HepG2 (cell line): ENCODE measurements around the gene INO80B. TPM values are rescaled to one million over a fixed set of nuclear protein-coding genes. Genes with fewer than 3 reads are reported as not detected.

Source experiments
- AGO2 ChIP-seq: fragments of 200-400 bp; formaldehyde crosslinking; optimal IDR thresholded peaks from 2 replicates; pipeline ENCODE3; 2017; ENCODE audit warnings: mild to moderate bottlenecking, low read depth, low read length, moderate library complexity
- ARNTL ChIP-seq: sonication (generic); formaldehyde crosslinking; IDR thresholded peaks from 2 replicates; pipeline ENCODE4 v1.4.0; 2020; ENCODE audit warnings: mild to moderate bottlenecking, missing genetic modification reagents
- FLYWCH1 ChIP-seq: sonication (generic); formaldehyde crosslinking; IDR thresholded peaks from 2 replicates; pipeline ENCODE4 v1.8.1; 2023; ENCODE audit warnings: mild to moderate bottlenecking, missing genetic modification reagents
- HMG20B ChIP-seq: conservative IDR thresholded peaks from 2 replicates; pipeline ENCODE4 v1.6.1; 2016; ENCODE audit warnings: missing genetic modification reagents, missing compliant biosample characterization
- KDM5A ChIP-seq: fragments of 200-600 bp; sonication (generic); IDR thresholded peaks from 2 replicates; pipeline ENCODE4 v1.7.0; 2018; ENCODE audit warnings: antibody characterized with exemption, mild to moderate bottlenecking, low read length, borderline replicate concordance
- KLF9 ChIP-seq: IDR thresholded peaks from 2 replicates; pipeline ENCODE4 v1.6.1; 2016; ENCODE audit warnings: low read depth
- MAFG ChIP-seq: sonication (generic); formaldehyde crosslinking; IDR thresholded peaks from 2 replicates; pipeline ENCODE4 v1.5.1; 2020; ENCODE audit warnings: mild to moderate bottlenecking, missing genetic modification reagents
- MEIS1 ChIP-seq: sonication (generic); formaldehyde crosslinking; IDR thresholded peaks from 2 replicates; pipeline ENCODE4 v1.9.0; 2021; ENCODE audit warnings: mild to moderate bottlenecking, missing genetic modification reagents, moderate library complexity, borderline replicate concordance
- NR2F6 ChIP-seq, 2 experiments: IDR thresholded peaks; 2 replicates each; pipeline ENCODE4 v1.6.1; 2016; ENCODE audit warnings: antibody characterized with exemption in 1 of 2, mild to moderate bottlenecking in 1 of 2
- PAWR ChIP-seq: sonication (generic); formaldehyde crosslinking; IDR thresholded peaks from 2 replicates; pipeline ENCODE4 v1.4.0; 2020; ENCODE audit warnings: missing genetic modification reagents, mild to moderate bottlenecking, borderline replicate concordance
- REL ChIP-seq: sonication (generic); formaldehyde crosslinking; conservative IDR thresholded peaks from 2 replicates; pipeline ENCODE4 v1.8.0; 2022; ENCODE audit warnings: mild to moderate bottlenecking, missing genetic modification reagents, moderate library complexity
- RFX5 ChIP-seq: IDR thresholded peaks from 2 replicates; pipeline ENCODE4 v1.6.1; 2011; ENCODE audit warnings: low read depth, low read length, improper control_type of control experiment
- RFXANK ChIP-seq: IDR thresholded peaks from 2 replicates; pipeline ENCODE4 v1.6.1; 2016
- SAFB2 ChIP-seq: sonication (generic); formaldehyde crosslinking; IDR thresholded peaks from 2 replicates; pipeline ENCODE4 v1.5.1; 2020; ENCODE audit warnings: missing genetic modification reagents, low read depth, mild to moderate bottlenecking, borderline replicate concordance
- SRSF4 ChIP-seq: fragments of 200-400 bp; formaldehyde crosslinking; IDR thresholded peaks from one replicate; pipeline ENCODE4 v1.6.1; 2018; ENCODE audit warnings: mild to moderate bottlenecking, low read depth, low read length, moderate library complexity; ENCODE audit not compliant: poor library complexity, severe bottlenecking
- SYNCRIP ChIP-seq: fragments of 200-400 bp; formaldehyde crosslinking; IDR thresholded peaks from 2 replicates; pipeline ENCODE4 v1.6.1; 2018; ENCODE audit warnings: mild to moderate bottlenecking, low read depth, low read length; ENCODE audit not compliant: insufficient read depth
- XRCC5 ChIP-seq: fragments of 200-400 bp; formaldehyde crosslinking; optimal IDR thresholded peaks from 2 replicates; pipeline ENCODE3; 2017; ENCODE audit warnings: mild to moderate bottlenecking, low read length
- ZFP36 ChIP-seq: fragments of 150-350 bp; IDR thresholded peaks from 2 replicates; pipeline ENCODE4 v1.6.1; 2018; ENCODE audit warnings: borderline replicate concordance, low read length, low read depth; ENCODE audit not compliant: partially characterized antibody
- ZNF557 ChIP-seq: sonication (generic); formaldehyde crosslinking; IDR thresholded peaks from 2 replicates; pipeline ENCODE4 v1.4.0; 2020; ENCODE audit warnings: missing genetic modification reagents
- ZNF746 ChIP-seq: sonication (generic); formaldehyde crosslinking; IDR thresholded peaks from 2 replicates; pipeline ENCODE4 v1.8.0; 2022; ENCODE audit warnings: mild to moderate bottlenecking, missing genetic modification reagents
- ZNF790 ChIP-seq: sonication (generic); formaldehyde crosslinking; IDR thresholded peaks from 2 replicates; pipeline ENCODE4 v1.8.0; 2022; ENCODE audit warnings: missing genetic modification reagents, mild to moderate bottlenecking, borderline replicate concordance
- ZSCAN9 ChIP-seq: IDR thresholded peaks from 2 replicates; pipeline ENCODE4 v1.6.1; 2016; ENCODE audit warnings: borderline replicate concordance
- polyA plus RNA-seq, 8 experiments: library from polyadenylated mRNA; depleted of rRNA in 3 of 8; stranded (reverse) in 7 of 8; unstranded in 1 of 8; fragments of >200 nt; fragmentation: Illumina TruSeq in 4 of 8; extraction: Trizol in 4 of 8; gene quantifications; 2 replicates each; pipeline versions ENCODE4 v1.2.1 to v1.2.3, GENCODE V29; 2011 to 2016; ENCODE audit warnings: low read depth in 4 of 8, missing spikeins in 1 of 8, mixed read lengths in 1 of 8; ENCODE audit not compliant: insufficient read depth in 1 of 8
- total RNA-seq, 5 experiments: library from RNA; depleted of rRNA; stranded (reverse); fragments of >200 nt; fragmentation: Illumina TruSeq; extraction: Trizol; gene quantifications; 2 replicates each; pipeline ENCODE4 v1.2.3, GENCODE V29; 2016; ENCODE audit warnings: low read depth in 1 of 5
- TF ChIP-seq, protein P1 (sequence below): sonication (generic); formaldehyde crosslinking; IDR thresholded peaks from 2 replicates; pipeline ENCODE4 v1.8.1; 2023; ENCODE audit warnings: mild to moderate bottlenecking, missing genetic modification reagents
- TF ChIP-seq, protein P2 (sequence below): sonication (generic); formaldehyde crosslinking; conservative IDR thresholded peaks from 2 replicates; pipeline ENCODE4 v1.4.0; 2020; ENCODE audit warnings: missing genetic modification reagents
- TF ChIP-seq, protein P3 (sequence below): conservative IDR thresholded peaks from 2 replicates; pipeline ENCODE4 v1.6.1; 2018; ENCODE audit warnings: missing genetic modification reagents

The INO80B gene
- total and polyA plus RNA-seq, 2 of the 13 experiments (the other 11 are each of a cell fraction or from before 2014, with no cell fraction given): 6.2 to 14.5 TPM

DNA sequence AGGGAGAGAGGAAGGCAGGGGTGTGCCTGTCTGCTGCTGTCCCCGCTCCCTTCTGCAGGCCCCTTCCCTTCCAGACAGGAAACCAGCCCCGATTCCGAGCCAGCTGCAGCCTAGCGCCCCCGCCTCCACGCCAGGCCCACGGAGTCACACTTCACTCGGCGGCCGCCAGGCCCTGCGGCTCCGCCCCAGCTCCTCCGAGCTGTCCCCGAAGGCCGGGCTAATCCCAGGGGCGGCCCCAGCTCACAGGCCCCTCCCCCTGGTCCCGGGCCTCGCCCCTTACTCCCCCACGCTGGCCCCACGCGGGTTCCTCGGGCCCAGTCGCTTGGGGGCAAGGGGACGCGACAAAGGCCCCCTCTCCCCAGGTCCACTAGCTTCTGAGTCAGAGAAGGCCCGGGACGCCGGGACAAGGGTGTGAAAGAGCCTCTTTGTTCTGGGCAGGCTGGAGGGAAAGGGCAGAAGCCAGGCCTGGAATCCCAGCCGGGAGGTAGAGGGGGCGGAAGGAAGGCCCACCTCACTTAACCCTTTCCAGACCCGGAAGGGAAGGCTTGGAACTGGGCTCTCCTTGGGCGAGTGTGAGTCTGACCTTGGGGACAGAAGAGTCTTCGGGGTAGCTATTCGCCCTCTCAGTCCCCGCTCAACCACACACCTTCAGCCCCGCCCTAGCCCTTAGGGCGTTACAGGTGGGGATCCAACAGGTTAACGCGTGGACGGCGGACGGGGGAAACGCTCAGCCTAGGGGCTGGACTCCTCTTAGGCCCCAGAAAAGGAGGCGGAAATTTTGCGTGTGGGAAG is 14.3 kb upstream of the INO80B start (continued):
- peak; percentile 87 for TF ChIP-seq ZNF746 (CRISPR knock-in tag)
- TF ChIP-seq KDM5A: peak; percentile 53; the same call in 1 of the 2 replicates
- peak; percentile 56; the same call in 1 of the 2 replicates for TF ChIP-seq RFXANK (CRISPR knock-in tag)
- TF ChIP-seq FLYWCH1 (CRISPR knock-in tag): peak; percentile 78; the same call in 1 of the 2 replicates
- TF ChIP-seq XRCC5: peak; percentile 97
- TF ChIP-seq, protein P1, sequence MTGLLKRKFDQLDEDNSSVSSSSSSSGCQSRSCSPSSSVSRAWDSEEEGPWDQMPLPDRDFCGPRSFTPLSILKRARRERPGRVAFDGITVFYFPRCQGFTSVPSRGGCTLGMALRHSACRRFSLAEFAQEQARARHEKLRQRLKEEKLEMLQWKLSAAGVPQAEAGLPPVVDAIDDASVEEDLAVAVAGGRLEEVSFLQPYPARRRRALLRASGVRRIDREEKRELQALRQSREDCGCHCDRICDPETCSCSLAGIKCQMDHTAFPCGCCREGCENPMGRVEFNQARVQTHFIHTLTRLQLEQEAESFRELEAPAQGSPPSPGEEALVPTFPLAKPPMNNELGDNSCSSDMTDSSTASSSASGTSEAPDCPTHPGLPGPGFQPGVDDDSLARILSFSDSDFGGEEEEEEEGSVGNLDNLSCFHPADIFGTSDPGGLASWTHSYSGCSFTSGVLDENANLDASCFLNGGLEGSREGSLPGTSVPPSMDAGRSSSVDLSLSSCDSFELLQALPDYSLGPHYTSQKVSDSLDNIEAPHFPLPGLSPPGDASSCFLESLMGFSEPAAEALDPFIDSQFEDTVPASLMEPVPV (CRISPR knock-in tag): peak; percentile 97
- TF ChIP-seq ARNTL (CRISPR knock-in tag): peak; percentile 76
- TF ChIP-seq SAFB2 (CRISPR knock-in tag): no peak; the same call in 1 of the 2 replicates
- TF ChIP-seq KLF9: peak; percentile 98; the same call in 1 of the 2 replicates
- TF ChIP-seq HMG20B (CRISPR knock-in tag): no peak; the same call in 1 of the 2 replicates
- peak; percentile 86; the same call in 1 of the 2 replicates for TF ChIP-seq ZNF790
- TF ChIP-seq ZSCAN9 (CRISPR knock-in tag): peak; percentile 35; the same call in 1 of the 2 replicates
- TF ChIP-seq RFX5: no peak
- TF ChIP-seq NR2F6 (IDR thresholded peaks at IDR 0.05): no peak; the same call in none of the 2 replicates
- TF ChIP-seq NR2F6 (CRISPR knock-in tag; IDR thresholded peaks at IDR 0.05): peak; percentile 80
- no peak for TF ChIP-seq SRSF4
- TF ChIP-seq, protein P2, sequence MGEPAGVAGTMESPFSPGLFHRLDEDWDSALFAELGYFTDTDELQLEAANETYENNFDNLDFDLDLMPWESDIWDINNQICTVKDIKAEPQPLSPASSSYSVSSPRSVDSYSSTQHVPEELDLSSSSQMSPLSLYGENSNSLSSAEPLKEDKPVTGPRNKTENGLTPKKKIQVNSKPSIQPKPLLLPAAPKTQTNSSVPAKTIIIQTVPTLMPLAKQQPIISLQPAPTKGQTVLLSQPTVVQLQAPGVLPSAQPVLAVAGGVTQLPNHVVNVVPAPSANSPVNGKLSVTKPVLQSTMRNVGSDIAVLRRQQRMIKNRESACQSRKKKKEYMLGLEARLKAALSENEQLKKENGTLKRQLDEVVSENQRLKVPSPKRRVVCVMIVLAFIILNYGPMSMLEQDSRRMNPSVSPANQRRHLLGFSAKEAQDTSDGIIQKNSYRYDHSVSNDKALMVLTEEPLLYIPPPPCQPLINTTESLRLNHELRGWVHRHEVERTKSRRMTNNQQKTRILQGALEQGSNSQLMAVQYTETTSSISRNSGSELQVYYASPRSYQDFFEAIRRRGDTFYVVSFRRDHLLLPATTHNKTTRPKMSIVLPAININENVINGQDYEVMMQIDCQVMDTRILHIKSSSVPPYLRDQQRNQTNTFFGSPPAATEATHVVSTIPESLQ (CRISPR knock-in tag): no peak
- TF ChIP-seq SYNCRIP: no peak
- peak; percentile 84; the same call in 1 of the 2 replicates for TF ChIP-seq ZNF557 (CRISPR knock-in tag)
- 0 out of 2 replicates have a peak, but pooled peaks have one; percentile 68 for TF ChIP-seq PAWR (CRISPR knock-in tag)
- TF ChIP-seq ZFP36: no peak
- no peak for TF ChIP-seq MAFG (CRISPR knock-in tag)
- TF ChIP-seq, protein P3, sequence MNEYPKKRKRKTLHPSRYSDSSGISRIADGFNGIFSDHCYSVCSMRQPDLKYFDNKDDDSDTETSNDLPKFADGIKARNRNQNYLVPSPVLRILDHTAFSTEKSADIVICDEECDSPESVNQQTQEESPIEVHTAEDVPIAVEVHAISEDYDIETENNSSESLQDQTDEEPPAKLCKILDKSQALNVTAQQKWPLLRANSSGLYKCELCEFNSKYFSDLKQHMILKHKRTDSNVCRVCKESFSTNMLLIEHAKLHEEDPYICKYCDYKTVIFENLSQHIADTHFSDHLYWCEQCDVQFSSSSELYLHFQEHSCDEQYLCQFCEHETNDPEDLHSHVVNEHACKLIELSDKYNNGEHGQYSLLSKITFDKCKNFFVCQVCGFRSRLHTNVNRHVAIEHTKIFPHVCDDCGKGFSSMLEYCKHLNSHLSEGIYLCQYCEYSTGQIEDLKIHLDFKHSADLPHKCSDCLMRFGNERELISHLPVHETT (CRISPR knock-in tag): 0 out of 2 replicates have a peak, but pooled peaks have one; percentile 49
- TF ChIP-seq MEIS1 (CRISPR knock-in tag): no peak
- peak; percentile 93 for TF ChIP-seq AGO2
- TF ChIP-seq REL (CRISPR knock-in tag): peak; percentile 90
